ENCODE data around the gene PRICKLE2. TPM values are rescaled to one million over a fixed set of nuclear protein-coding genes. Genes with fewer than 3 reads are reported as not detected.

The PRICKLE2 gene
- total RNA-seq, 1 donor from 2014 or later, result 43.5 TPM

DNA sequence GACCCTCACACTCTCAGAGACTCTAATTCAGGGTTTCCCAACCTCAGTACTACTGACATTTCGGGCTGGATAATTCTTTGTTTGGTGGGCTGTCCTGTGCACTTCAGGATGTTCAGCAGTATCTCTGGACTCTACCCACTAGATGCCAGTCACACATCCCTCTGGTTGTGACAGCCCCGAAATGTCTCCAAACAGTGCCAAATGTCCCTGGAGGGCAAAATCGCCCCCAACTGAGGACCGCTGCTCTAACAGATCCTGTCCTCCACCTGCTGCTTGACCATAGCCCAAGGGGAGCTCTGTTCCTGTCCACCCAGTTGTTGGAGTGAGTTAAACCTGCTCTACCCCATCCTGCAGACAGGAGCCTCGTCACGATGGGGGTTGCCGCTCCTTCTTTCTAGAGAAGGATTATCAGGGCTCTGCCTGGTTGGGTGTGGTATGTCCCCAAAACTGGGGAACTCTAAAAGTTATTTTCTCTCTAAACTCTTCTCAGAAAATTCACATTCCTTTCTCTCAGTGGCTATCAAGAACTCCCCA lies 116.4 kb downstream of the PRICKLE2 start:
- Histone ChIP-seq H3K4me1 (no peaks in the 10 kb centered on the region), H3K27ac (no peak overlapping the region), H3K27me3 (ENCODE audit: low read depth) (no peaks in the 10 kb centered on the region), H3K36me3 (peaks cover 3% of the 10 kb centered on the region), H3K9me3 (no peaks in the 10 kb centered on the region), H3K4me3 (no peak overlapping the region)
- intact Hi-C loops (cut with DNase I), result no loop called here
- TF ChIP-seq, protein P1, sequence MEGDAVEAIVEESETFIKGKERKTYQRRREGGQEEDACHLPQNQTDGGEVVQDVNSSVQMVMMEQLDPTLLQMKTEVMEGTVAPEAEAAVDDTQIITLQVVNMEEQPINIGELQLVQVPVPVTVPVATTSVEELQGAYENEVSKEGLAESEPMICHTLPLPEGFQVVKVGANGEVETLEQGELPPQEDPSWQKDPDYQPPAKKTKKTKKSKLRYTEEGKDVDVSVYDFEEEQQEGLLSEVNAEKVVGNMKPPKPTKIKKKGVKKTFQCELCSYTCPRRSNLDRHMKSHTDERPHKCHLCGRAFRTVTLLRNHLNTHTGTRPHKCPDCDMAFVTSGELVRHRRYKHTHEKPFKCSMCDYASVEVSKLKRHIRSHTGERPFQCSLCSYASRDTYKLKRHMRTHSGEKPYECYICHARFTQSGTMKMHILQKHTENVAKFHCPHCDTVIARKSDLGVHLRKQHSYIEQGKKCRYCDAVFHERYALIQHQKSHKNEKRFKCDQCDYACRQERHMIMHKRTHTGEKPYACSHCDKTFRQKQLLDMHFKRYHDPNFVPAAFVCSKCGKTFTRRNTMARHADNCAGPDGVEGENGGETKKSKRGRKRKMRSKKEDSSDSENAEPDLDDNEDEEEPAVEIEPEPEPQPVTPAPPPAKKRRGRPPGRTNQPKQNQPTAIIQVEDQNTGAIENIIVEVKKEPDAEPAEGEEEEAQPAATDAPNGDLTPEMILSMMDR (IDR thresholded peaks at IDR 0.05), result no peak
- ATAC-seq (no peak), DNase-seq (no peak)

DNA sequence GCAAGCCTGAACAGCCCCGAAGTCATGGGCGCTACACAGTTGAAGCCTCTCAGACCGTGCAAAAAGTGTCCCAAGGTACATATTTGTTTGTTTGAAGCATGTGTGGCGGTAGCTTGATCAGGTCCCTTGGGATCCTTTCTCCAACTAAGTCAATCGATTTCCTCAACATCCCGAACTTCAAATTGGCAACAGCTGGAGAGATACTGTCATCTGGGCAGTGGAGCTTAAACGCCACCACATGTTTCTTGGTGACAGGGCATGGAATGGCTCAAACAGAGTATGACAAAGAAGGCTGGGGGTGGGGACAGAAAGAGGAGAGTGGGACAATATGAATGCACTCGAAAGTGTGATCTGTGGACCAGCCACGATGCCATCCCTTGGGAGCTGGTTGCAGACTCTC lies 117.0 kb downstream of the PRICKLE2 start:
- ATAC-seq, result no peak
- H3K27ac ChIP-seq, result no peak overlapping the region
- H3K9me3 ChIP-seq, result no peaks in the 10 kb centered on the region
- no peak for DNase-seq
- intact Hi-C loops (cut with DNase I), result no loop called here
- no peaks in the 10 kb centered on the region for H3K4me1 ChIP-seq
- H3K4me3 ChIP-seq, result no peak overlapping the region
- H3K27me3 ChIP-seq (ENCODE audit: low read depth), result no peaks in the 10 kb centered on the region
- TF ChIP-seq, protein P1 (IDR thresholded peaks at IDR 0.05), result no peak
- peaks cover 3% of the 10 kb centered on the region for H3K36me3 ChIP-seq

DNA sequence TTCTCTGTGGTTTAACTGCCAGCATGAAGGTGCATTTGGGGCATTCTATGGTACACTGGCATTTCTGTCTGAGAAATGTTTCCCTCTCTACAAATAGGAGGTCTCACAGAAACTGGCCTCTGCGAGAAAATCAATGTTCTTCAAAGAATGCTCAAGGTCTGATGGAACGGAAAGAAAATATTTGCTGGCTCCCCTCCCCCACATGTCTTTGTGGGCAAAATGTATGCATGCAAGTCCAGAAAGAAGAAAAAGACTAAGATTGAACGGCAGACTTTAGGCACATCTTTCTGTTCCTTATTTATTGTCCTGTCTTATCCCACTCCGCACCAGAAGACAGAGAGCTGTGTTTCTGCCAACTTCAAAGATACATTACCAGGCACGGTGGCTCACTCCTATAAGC lies 118.1 kb downstream of the PRICKLE2 start:
- TF ChIP-seq, protein P1 (IDR thresholded peaks at IDR 0.05), result no peak
- Histone ChIP-seq H3K4me3 (no peak overlapping the region), H3K4me1 (no peaks in the 10 kb centered on the region), H3K36me3 (peaks cover 3% of the 10 kb centered on the region), H3K27me3 (ENCODE audit: low read depth) (no peaks in the 10 kb centered on the region), H3K9me3 (no peaks in the 10 kb centered on the region), H3K27ac (no peak overlapping the region)
- intact Hi-C loops (cut with DNase I), result no loop called here
- ATAC-seq (no peak), DNase-seq (no peak)

DNA sequence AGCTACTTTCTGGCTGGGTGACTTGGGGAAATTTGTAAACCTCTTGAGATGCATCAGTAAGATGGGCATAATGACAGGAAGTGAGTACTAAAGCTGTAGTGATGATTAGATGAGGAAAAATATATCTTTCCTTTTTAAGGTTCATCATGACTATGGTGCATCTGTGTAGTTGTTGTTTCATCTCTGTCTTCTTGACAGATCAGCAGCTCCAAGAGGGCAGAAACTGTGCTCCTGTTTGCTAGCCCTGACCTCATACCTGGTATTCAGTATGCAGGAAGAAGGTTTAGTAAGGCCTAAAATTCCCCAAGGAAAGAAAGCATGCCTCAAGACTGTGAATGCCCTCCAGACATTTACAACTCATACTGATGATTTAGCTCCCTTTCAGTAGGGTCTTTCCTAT lies 119.5 kb downstream of the PRICKLE2 start:
- H3K27me3 ChIP-seq (ENCODE audit: low read depth), result no peaks in the 10 kb centered on the region
- no peaks in the 10 kb centered on the region for H3K9me3 ChIP-seq
- DNase-seq (no peak), ATAC-seq (no peak)
- peaks cover 3% of the 10 kb centered on the region for H3K36me3 ChIP-seq
- no peak overlapping the region for H3K4me3 ChIP-seq
- no peak overlapping the region for H3K27ac ChIP-seq
- intact Hi-C loops (cut with DNase I), result no loop called here
- H3K4me1 ChIP-seq, result no peaks in the 10 kb centered on the region
- TF ChIP-seq, protein P1 (IDR thresholded peaks at IDR 0.05), result no peak

DNA sequence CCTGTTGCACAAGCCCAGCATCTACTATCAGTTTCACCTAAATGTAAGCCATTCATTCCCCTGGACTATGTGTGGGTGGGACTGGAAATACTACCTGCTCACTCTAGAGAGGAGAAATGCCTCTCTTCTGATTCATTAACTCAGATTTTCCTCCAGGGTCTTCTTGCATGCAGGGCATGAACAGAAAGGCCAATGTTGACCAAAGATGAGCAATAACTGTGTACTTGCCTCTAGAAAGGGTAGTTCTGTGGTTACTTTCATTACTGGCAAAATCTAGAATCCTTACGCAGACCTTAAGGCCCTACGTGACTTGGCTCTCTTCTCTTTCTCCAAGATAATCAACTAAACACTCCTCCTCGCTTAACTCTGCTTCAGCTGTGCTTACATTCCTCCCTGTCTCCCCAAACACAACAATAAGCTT lies 120.6 kb downstream of the PRICKLE2 start:
- intact Hi-C loops (cut with DNase I), result no loop called here
- Histone ChIP-seq H3K36me3 (peaks cover 3% of the 10 kb centered on the region), H3K27me3 (ENCODE audit: low read depth) (no peaks in the 10 kb centered on the region), H3K9me3 (no peaks in the 10 kb centered on the region), H3K27ac (no peak overlapping the region), H3K4me1 (no peaks in the 10 kb centered on the region), H3K4me3 (no peak overlapping the region)
- DNase-seq (no peak), ATAC-seq (no peak)
- TF ChIP-seq, protein P1 (IDR thresholded peaks at IDR 0.05), result no peak

DNA sequence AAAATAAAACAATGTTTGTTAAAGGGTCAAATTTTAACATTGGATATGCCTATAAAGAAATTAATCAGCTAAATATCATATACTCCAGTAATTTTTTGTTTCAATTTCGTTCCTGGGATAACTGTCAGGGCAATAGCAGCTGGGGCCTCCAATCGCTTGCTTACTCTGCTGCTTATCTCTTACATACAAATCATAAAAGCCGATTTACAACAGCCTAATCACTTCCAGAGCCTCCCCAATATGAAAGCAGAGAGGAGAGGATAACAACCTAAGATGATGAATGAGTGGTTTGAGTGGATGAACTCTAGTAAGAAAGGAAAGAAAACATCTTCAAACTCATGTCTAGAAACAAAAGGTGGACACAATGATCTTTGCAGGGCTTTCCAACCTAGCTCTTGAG lies 121.3 kb downstream of the PRICKLE2 start:
- H3K9me3 ChIP-seq, result no peaks in the 10 kb centered on the region
- DNase-seq (no peak), ATAC-seq (no peak)
- TF ChIP-seq, protein P1 (IDR thresholded peaks at IDR 0.05), result no peak
- H3K27ac ChIP-seq, result no peak overlapping the region
- intact Hi-C loops (cut with DNase I), result no loop called here
- no peaks in the 10 kb centered on the region for H3K27me3 ChIP-seq (ENCODE audit: low read depth)
- H3K4me1 ChIP-seq, result no peaks in the 10 kb centered on the region
- peaks cover 10% of the 10 kb centered on the region for H3K36me3 ChIP-seq
- H3K4me3 ChIP-seq, result no peak overlapping the region
